HEK293T (cell line): ENCODE results near the gene MYCBP2.

ENCODE experiments used
- ARNT ChIP-seq: fragments of 450-650 bp; IDR thresholded peaks from 2 replicates; pipeline ENCODE4 v1.6.1; 2017; ENCODE audit warnings: mild to moderate bottlenecking
- BHLHE40 ChIP-seq: fragments of 450-650 bp; IDR thresholded peaks from 2 replicates; pipeline ENCODE4 v1.6.1; 2016; ENCODE audit warnings: mild to moderate bottlenecking, moderate library complexity, borderline replicate concordance
- ELF4 ChIP-seq: fragments of 450-650 bp; IDR thresholded peaks from 2 replicates; pipeline ENCODE4 v1.6.1; 2017; ENCODE audit warnings: antibody characterized with exemption
- FOXA1 ChIP-seq: fragments of 450-650 bp; IDR thresholded peaks from 2 replicates; pipeline ENCODE4 v1.6.1; 2016; ENCODE audit warnings: mild to moderate bottlenecking
- FOXM1 ChIP-seq: fragments of 450-650 bp; IDR thresholded peaks from 2 replicates; pipeline ENCODE4 v1.6.1; 2017; ENCODE audit warnings: mild to moderate bottlenecking, borderline replicate concordance
- HDGF ChIP-seq: fragments of 450-650 bp; IDR thresholded peaks from 2 replicates; pipeline ENCODE4 v1.6.1; 2017; ENCODE audit warnings: antibody characterized with exemption, borderline replicate concordance
- L3MBTL2 ChIP-seq: fragments of 450-650 bp; conservative IDR thresholded peaks from 2 replicates; pipeline ENCODE4 v1.6.1; 2016; ENCODE audit warnings: mild to moderate bottlenecking
- PKNOX1 ChIP-seq: fragments of 450-650 bp; IDR thresholded peaks from 2 replicates; pipeline ENCODE4 v1.6.1; 2016
- SP1 ChIP-seq: fragments of 450-650 bp; IDR thresholded peaks from 2 replicates; pipeline ENCODE4 v1.6.1; 2017
- TARDBP ChIP-seq: fragments of 450-650 bp; IDR thresholded peaks from 2 replicates; pipeline ENCODE4 v1.6.1; 2016
- ZNF384 ChIP-seq: fragments of 450-650 bp; IDR thresholded peaks from 2 replicates; pipeline ENCODE4 v1.6.1; 2016

- TF ChIP-seq TARDBP (no peak), L3MBTL2 (no peak), FOXM1 (no peak), HDGF (no peak), BHLHE40 (no peak), PKNOX1 (no peak), SP1 (no peak), FOXA1 (no peak), ARNT (no peak), ZNF384 (no peak), ELF4 (no peak)
Observed at GRCh38 chr13:77274126-77274525, 52.8 kb downstream of the MYCBP2 start.
